H7 (cell line): Measurements from ENCODE around the gene SF1. TPM values are rescaled to one million over a fixed set of nuclear protein-coding genes. Genes with fewer than 3 reads are reported as not detected.
A peak's percentile ranks its signal among the peaks of the same experiment; 100 is the strongest.

Source experiments
- DNase-seq: peaks from one replicate; pipeline ENCODE4 v3.0.0; 2012
- H3K27me3 ChIP-seq: 2 replicates; pipeline ENCODE4 v1.6.0; 2011; ENCODE audit warnings: mild to moderate bottlenecking, low read length; ENCODE audit not compliant: control insufficient read depth, insufficient read depth
- H3K36me3 ChIP-seq: replicated peaks from 2 replicates; pipeline ENCODE4 v1.5.1; 2011; ENCODE audit warnings: low read length; ENCODE audit not compliant: control insufficient read depth, insufficient read depth
- H3K4me3 ChIP-seq: 2 replicates; pipeline ENCODE4 v1.5.1; 2011; ENCODE audit warnings: low read depth, mild to moderate bottlenecking, control low read depth, low read length, moderate library complexity; ENCODE audit not compliant: insufficient read depth
- total RNA-seq: library from RNA; depleted of rRNA; stranded (reverse); fragments of >200 nt; shearing (Covaris generic); gene quantifications from 2 replicates; pipeline ENCODE4 v1.2.3, GENCODE V29; 2014

The SF1 gene
- total RNA-seq, 1 experiment from 2014 or later = 66.5 TPM

DNA sequence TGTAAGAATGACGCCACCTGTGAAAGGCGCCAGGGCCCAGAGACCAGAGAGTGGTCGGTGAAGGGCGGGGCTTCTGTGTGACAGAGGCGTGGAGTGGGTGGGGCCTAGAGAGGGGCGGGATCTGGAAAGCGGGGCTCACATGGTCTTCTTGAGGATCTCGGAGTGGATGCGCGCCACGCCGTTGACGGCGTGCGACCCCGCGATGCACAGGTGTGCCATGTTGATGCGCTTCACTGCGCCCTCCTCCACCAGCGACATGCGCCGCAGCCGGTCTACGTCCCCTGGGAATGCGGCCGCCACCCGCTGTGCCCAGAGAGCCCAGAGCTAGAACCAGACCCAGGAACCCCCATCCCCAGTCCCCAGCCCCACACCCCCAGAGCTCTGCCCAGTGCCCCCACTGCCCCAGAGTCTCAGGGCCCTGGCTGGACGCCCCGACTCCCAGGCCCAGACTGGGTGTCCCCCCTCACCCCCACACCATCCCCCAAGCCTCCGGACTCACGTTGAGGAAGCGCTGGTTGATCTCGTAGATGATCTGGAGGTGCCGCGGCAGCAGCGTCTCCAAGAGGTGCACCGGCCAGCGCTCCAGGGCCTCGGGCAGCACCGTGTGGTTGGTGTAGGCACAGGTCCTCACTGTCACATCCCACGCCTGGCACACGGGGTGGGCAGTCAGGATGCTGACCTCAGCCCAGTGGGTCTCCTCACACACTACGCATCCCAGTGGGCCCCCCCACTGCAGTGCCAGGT, 24.8 kb downstream of the SF1 start:
- Histone ChIP-seq H3K4me3 (no peak overlapping the region), H3K27me3 (no peaks in the 10 kb centered on the region), H3K36me3 (no peaks in the 10 kb centered on the region)
- DNase-seq = peak; percentile 87

DNA sequence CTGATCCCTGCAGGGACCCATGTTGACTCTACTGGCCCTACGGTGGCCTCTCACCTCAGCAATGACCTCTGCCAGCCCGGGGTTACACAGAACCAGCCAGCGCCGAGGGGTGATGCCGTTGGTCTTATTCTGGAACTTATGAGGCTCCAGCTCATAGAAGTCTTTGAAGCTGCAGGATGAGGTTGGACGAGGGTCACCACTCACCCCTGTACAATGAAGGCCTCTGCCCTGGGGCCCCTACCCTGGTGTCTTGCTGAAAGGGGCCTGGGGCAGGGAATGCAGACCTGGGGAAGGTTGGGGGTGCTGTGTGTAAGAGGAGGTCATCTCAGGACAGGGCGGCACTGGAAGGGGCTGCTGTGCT, 25.3 kb downstream of the SF1 start:
- Histone ChIP-seq H3K36me3 (no peaks in the 10 kb centered on the region), H3K4me3 (no peak overlapping the region)
- DNase-seq = peak; percentile 33

DNA sequence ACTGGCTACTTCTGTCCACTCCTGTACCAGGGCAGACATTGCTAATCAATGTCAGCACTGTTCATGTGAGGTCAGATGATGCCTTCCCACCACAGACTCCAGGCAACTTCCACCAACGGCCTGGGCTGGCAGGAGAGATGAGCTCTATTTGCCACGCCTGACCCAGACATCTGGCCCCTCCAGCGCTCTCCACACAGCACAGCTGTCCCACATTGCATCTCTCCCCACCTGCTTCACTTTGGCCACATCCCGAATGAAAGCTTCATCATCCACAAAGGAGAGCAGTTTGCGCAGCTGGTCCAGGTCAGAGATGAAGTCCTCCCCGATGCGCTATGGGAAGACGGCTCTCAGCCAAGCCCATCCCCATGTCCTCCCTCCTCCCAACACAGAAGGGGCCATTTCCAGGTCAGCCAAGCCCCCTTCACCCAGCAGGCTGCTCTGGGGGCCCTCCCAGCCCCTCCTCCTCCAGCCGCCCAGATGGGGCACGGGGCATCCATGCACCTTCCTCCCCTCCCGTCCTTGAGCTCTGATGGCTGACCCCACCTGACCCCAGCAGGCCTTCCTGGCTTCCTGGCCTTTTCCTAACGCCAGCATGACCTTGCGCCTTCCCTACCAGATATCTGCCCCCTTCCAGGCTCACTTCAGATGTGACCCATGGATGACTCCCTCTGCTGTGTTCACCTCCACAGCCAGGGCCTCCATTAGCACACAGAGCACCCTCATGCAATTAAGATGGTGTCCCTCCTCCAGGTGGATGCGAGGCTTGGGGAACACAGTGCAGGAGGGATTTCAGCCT, 26.0 kb downstream of the SF1 start:
- Histone ChIP-seq H3K4me3 (no peak overlapping the region), H3K27me3 (no peaks in the 10 kb centered on the region), H3K36me3 (no peaks in the 10 kb centered on the region)
- DNase-seq = peak; percentile 37

More for the DNA sequence above, 25.3 kb downstream of the SF1 start:
- no peaks in the 10 kb centered on the region for H3K27me3 ChIP-seq

DNA sequence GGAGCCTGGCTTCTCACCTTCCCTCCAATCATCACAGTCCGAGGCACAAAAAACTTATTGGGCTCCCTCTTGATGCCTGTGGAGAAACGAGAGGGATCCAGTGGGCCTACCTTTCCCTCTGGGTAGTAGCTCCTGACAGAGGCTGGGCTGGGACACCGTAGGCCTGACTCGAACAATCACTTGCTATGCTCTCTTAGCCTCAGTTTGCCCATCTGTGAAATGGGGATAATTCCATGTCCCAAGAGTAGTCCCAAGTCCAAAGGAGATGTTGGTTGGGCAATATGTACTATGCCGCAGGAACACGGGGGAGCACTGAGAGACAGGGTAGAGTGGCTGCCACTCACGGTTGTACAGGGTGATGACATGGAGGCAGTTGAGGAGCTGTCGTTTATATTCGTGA, 26.8 kb downstream of the SF1 start:
- H3K36me3 ChIP-seq = no peaks in the 10 kb centered on the region
- DNase-seq = no peak
- H3K4me3 ChIP-seq = no peak overlapping the region
- peaks cover under 1% of the 10 kb centered on the region; the same call in 1 of the 2 replicates for H3K27me3 ChIP-seq

DNA sequence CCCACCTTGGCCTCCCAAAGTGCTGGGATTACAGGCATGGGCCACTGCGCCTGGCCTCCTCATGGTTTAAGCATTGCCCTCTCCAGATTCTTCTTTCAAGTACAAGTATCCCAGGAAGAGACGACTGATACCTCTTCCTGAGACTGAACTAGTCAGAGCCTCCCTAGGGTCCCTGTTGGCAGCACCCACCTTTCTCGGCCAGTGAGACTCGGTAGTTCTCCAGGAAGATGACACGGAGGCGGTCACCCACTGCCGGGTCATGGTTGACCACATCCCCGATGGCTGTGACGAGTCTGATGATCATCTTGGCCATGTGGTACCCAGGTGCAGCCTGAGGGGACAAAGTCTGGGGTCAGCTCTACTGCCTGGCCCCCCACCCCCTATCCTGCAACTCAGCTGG, 27.2 kb downstream of the SF1 start:
- no peaks in the 10 kb centered on the region for H3K36me3 ChIP-seq
- H3K27me3 ChIP-seq = peaks cover 2% of the 10 kb centered on the region; the same call in 1 of the 2 replicates
- no peak overlapping the region for H3K4me3 ChIP-seq
- DNase-seq = no peak

DNA sequence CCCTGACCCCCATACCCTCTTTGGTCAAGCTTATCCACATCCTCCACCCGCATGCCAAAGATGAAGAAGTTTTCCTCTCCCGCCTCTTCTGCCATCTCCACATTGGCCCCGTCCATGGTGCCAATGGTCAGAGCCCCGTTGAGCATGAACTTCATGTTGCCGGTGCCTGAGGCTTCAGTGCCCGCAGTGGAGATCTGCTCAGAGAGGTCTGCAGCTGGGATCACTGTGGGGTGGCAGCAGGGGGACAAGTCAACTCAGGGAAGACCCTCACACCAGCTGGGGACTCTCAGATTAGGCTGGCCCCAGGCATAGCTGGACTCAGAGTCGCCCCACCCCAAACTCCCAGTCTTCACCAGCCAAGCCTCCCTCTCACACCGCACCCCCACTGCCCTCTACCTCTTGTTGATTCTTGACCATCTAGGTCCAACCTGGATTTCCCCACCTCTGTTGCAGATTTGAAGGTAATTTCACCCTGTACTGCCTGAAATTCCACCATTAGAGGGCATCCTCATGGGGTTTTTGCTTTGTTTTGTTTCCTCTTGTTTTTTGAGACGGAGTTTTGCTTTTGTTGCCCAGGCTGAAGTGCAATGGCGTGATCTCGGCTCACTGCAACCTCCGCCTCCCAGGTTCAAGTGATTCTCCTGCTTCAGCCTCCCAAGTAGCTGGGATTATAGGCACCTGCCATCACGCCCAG, 27.8 kb downstream of the SF1 start:
- Histone ChIP-seq H3K27me3 (peaks cover 4% of the 10 kb centered on the region), H3K36me3 (no peaks in the 10 kb centered on the region), H3K4me3 (no peak overlapping the region)
- DNase-seq = peak; percentile 42

DNA sequence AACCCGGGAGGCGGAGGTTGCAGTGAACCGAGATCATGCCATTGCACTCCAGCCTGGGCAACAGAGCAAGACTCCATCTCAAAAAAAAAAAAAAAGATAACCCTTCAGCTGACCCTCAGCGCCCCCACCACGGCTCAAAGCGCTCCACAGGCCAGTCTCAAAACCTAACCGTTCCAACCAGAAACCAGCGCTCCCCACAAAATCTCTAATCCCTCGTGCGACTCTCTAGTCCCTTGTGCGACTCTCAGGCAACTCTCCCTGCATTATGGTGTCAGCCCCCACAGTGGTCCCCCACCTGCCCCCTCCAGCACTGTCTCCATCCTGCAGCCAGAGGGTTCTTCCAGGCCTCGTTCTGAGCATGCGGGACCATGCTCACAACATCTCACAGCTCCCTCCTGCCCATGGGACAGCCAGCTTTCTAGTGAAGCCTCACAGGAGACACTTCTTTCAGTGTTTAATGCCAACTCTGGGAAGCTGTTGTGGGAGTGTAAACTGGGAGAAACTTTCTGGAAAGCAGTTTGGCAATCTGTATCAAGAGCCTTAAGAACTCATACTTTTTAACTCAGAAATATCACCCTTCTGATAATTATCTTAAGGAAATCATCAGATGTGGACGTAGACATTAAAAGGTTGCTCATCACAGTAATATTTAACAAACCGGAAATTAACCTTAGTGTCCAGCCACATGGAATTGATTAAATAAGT, 30.2 kb downstream of the SF1 start:
- no peak overlapping the region for H3K4me3 ChIP-seq
- H3K27me3 ChIP-seq = peaks cover 18% of the 10 kb centered on the region
- no peaks in the 10 kb centered on the region for H3K36me3 ChIP-seq
- peak; percentile 22 for DNase-seq

DNA sequence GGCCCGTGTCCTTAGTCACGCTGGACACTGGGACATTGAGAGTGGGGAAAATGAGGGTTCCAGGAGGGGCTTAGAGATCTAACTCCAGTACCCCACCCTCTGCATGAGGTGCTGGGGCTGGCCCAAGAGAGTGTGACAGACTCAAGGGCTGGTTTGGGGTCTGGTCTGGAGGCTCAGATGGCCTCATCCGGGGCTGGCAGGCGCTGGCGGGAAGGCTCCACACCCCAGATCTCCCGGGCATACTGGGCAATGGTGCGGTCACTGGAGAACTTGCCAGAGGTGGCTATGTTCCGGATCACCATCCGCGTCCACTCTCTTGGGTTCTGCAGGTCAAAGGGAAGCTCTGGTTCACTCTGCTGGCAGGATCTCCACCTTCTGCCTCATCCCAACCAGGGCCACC, 31.9 kb downstream of the SF1 start:
- no peaks in the 10 kb centered on the region for H3K36me3 ChIP-seq
- peaks cover 34% of the 10 kb centered on the region for H3K27me3 ChIP-seq
- H3K4me3 ChIP-seq = no peak overlapping the region
- DNase-seq = peak; percentile 69

DNA sequence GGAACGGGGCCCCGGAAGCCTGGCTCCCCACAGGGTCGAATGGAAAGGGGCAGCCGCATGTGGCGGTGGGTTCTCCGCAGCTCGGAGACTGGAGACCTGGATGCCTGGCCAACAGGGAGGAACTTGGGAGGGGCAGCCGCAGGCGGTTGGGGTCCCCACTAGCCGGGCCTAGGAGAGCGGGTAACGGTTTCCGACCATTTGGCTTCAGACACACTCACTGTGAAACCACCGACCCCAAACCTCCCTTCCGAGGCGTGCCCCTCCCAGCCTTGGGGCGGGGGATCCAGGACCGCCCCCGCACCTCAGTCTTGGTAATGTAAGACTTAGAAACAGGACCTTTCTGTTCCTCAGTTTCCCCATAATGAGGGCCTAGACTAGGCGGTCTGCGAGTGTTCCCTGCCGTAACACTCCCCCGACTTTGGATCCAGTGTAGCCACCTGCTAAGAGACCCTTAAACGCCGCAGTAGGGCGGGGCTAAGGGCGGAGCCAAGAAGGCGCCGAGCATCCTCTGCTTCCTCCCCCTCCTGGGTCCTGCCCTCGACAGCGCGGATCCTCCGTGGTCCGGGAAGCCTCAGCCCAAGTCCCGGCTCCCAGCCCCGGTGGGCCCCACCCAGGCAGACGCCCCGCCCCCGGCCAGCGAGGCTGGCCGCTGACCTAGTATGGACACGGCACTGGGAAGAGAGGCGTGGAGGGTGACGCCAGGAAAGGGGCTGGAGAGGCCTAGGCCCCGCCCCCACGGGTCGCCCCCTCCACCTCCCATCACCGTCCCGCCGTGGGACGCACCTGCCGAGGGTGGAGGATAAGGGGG, 32.6 kb downstream of the SF1 start:
- Histone ChIP-seq H3K4me3 (peak overlapping the region; percentile 62), H3K36me3 (no peaks in the 10 kb centered on the region), H3K27me3 (peaks cover 37% of the 10 kb centered on the region)
- DNase-seq = peak; percentile 98

DNA sequence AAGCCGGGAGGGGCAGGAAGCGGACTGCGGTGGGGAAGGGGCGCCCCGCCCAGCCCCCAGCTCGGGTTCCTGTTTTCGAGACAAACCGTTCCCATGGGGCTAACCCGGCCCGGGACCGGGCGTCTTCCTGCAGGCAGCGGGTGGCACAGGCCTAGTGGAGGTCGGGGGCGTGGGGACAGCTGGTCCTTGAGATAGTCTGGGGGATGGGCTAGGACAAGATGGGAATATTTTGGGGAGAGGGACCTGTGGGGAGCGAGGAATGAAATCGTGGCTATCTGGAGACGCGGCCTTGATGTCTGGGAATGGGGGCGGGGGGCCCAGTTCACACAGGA, 33.2 kb downstream of the SF1 start:
- Histone ChIP-seq H3K27me3 (peaks cover 40% of the 10 kb centered on the region), H3K4me3 (peak overlapping the region; percentile 62), H3K36me3 (no peaks in the 10 kb centered on the region)
- no peak for DNase-seq

DNA sequence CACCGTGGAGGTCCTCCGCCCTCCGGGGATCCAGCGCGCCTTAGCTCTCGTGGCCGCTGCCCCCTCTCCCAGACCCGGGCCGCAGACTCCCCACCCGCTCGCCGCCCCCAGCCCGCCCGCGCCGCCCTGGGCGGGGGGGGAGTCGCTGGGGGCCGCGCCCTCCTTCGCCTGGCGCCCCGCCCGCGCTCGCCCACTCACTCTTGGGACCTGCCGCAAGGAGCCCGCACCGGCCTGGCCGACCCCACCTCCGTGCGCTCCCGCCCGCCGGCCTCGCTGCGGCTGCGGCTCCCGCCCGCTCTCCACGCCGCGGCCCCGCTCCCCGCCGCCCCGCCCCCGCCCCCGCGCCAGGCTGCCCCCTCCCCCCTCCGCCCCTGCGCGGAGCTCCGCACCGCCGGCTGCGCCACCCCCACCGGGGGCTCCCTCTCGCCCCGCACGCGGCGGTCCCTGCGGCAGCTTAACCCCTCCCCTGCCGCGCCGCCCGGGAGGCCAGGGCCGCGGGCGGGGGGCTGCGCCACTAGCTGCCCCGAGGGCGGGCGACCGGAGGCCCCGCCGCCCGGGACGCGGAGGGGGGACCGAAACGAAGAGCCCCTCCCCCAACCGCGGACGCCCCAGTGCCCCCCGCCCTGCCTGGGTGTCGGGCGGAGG, 33.7 kb downstream of the SF1 start:
- H3K36me3 ChIP-seq = no peaks in the 10 kb centered on the region
- peak overlapping the region; percentile 62 for H3K4me3 ChIP-seq
- H3K27me3 ChIP-seq = peaks cover 41% of the 10 kb centered on the region
- DNase-seq = peak; percentile 93

DNA sequence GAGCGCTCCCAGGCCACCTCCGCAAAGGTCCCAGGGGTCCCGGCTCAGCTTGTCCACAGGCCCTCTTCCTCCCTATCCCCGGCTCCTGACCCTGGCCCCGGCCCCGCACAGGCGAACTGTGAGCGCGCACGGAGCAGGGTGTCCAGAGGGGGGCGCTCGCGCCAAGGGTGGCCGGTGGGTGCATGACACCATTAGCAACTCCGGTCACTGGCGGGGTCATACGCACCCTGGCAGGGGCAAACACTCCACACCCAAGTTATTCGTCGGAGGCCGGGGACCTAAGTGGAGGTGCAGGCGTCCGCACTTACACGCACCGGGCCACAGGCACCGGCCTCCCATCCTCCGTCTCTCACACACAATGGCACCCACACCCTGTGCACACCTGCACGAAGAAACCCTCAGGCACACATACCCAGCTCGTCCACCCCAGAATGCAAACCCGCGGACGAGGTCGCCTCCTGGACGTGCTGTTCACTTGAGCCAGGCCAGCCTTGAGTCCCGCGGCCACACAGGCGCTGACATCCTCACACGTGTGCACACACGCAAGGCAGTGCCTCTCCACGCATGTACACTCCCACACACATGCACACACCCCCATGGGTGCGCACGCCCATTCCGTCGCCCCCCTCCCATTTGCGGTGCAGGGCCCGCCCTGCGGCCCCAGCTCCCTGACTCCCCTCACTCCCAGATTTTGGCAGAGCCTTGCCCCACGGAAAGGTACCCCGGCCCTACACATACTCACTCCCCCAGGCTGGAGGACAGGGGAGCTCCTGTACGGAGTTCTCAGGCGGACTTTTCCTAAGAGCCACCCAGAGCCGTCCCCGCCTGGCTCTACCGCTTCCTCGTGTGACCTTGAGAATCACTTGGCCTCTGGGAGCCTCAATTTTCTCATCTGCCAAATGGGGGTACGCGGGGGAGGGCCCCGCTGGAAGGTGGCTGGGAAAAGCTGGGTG, 34.5 kb downstream of the SF1 start, which contains the start of gene RASGRP2:
TSS of gene RASGRP2 (minus strand) at position 552 of the 953 bp plus-strand sequence. CDS start 1,276 bp downstream, outside the sequence.
- H3K4me3 ChIP-seq = peak within 1 kb of the TSS; percentile 62
- peaks cover 41% of the 10 kb centered on the region for H3K27me3 ChIP-seq
- no peaks in the 10 kb centered on the region for H3K36me3 ChIP-seq
- peak; percentile 92 for DNase-seq
